Neural progenitor cell (in vitro differentiated cells): ENCODE data around the gene TMEM120B. TPM values are rescaled to one million over a fixed set of nuclear protein-coding genes. Genes with fewer than 3 reads are reported as not detected.

ENCODE experiments used
- DNase-seq: peaks from one replicate; pipeline ENCODE4 v3.0.0-alpha.2; 2016; ENCODE audit warnings: low spot score
- H2AFZ ChIP-seq: fragments of 200-600 bp; sonication (generic); replicated peaks from 2 replicates; pipeline ENCODE4 v1.6.1; 2016; ENCODE audit warnings: antibody characterized with exemption
- H3F3A ChIP-seq: fragments of 200-600 bp; sonication (generic); 2 replicates; pipeline ENCODE4 v1.6.1; 2016; ENCODE audit warnings: antibody characterized with exemption, low read depth
- H3K27ac ChIP-seq: fragments of 200-600 bp; sonication (generic); 2 replicates; pipeline ENCODE4 v1.5.1; 2016; ENCODE audit warnings: mild to moderate bottlenecking
- H3K27me3 ChIP-seq: fragments of 200-600 bp; sonication (generic); 2 replicates; pipeline ENCODE4 v1.6.1; 2016; ENCODE audit warnings: mild to moderate bottlenecking, moderate library complexity
- H3K36me3 ChIP-seq: fragments of 200-600 bp; sonication (generic); 2 replicates; pipeline ENCODE4 v1.5.1; 2016
- H3K4me1 ChIP-seq: fragments of 200-600 bp; sonication (generic); 2 replicates; pipeline ENCODE4 v1.6.1; 2016; ENCODE audit warnings: mixed run types
- H3K4me2 ChIP-seq: fragments of 200-600 bp; sonication (generic); 2 replicates; pipeline ENCODE4 v1.6.1; 2016
- H3K4me3 ChIP-seq: fragments of 200-600 bp; sonication (generic); 2 replicates; pipeline ENCODE4 v1.5.1; 2016
- H3K79me2 ChIP-seq: fragments of 200-600 bp; sonication (generic); 2 replicates; pipeline ENCODE4 v1.6.1; 2016; ENCODE audit warnings: low read depth
- H3K9ac ChIP-seq: fragments of 200-600 bp; sonication (generic); 2 replicates; pipeline ENCODE4 v1.6.1; 2016
- H3K9me3 ChIP-seq: fragments of 200-600 bp; sonication (generic); 2 replicates; pipeline ENCODE4 v1.5.1; 2016; ENCODE audit warnings: low read depth
- H4K20me1 ChIP-seq: fragments of 200-600 bp; sonication (generic); 2 replicates; pipeline ENCODE4 v1.6.1; 2016; ENCODE audit warnings: low read depth
- H3K27ac Mint-ChIP-seq: 3 replicates; pipeline ENCODE4 v1.8.0; 2021; ENCODE audit warnings: mixed read lengths
- H3K27me3 Mint-ChIP-seq: 2 replicates; pipeline ENCODE4 v1.8.0; 2022; ENCODE audit warnings: low read depth, mild to moderate bottlenecking, inconsistent platforms, moderate library complexity, mixed read lengths; ENCODE audit not compliant: insufficient read depth
- H3K36me3 Mint-ChIP-seq: 3 replicates; pipeline ENCODE4 v1.8.0; 2021; ENCODE audit warnings: mixed read lengths
- H3K4me1 Mint-ChIP-seq: 3 replicates; pipeline ENCODE4 v1.8.0; 2021; ENCODE audit warnings: mixed read lengths
- H3K4me3 Mint-ChIP-seq: 3 replicates; pipeline ENCODE4 v1.8.0; 2021; ENCODE audit warnings: mild to moderate bottlenecking, moderate library complexity, mixed read lengths
- H3K9me3 Mint-ChIP-seq: 3 replicates; pipeline ENCODE4 v1.8.0; 2020; ENCODE audit warnings: mixed read lengths
- CTCF ChIP-seq: fragments of 200-600 bp; sonication (generic); IDR thresholded peaks from 2 replicates; pipeline ENCODE4 v1.5.1; 2017; ENCODE audit warnings: antibody characterized with exemption, mild to moderate bottlenecking
- EZH2 ChIP-seq: fragments of 200-600 bp; sonication (generic); IDR thresholded peaks from 2 replicates; pipeline ENCODE4 v1.6.1; 2017; ENCODE audit warnings: antibody characterized with exemption, mild to moderate bottlenecking, moderate library complexity
- EZH2phosphoT487 ChIP-seq: fragments of 200-600 bp; sonication (generic); IDR thresholded peaks from 2 replicates; pipeline ENCODE4 v1.6.1; 2017; ENCODE audit warnings: antibody characterized with exemption
- total RNA-seq: library from RNA; depleted of rRNA; stranded (reverse); fragments of >200 nt; gene quantifications from 2 replicates; pipeline ENCODE4 v1.2.3, GENCODE V29; 2015; ENCODE audit warnings: low replicate concordance

TMEM120B gene
- total RNA-seq, 1 donor from 2014 or later, result 4.7 TPM

GRCh38 chr12:121776190-121777098, 63.9 kb downstream of the TMEM120B start:
- H3K4me2 ChIP-seq, result no peak overlapping the region
- peaks cover 14% of the 10 kb centered on the region for H3F3A ChIP-seq
- peaks cover 1% of the 10 kb centered on the region for H3K4me1 ChIP-seq
- no peaks in the 10 kb centered on the region for H3K36me3 Mint-ChIP-seq
- H3K36me3 ChIP-seq, result no peaks in the 10 kb centered on the region
- no peaks in the 10 kb centered on the region for H3K9me3 ChIP-seq
- peak; percentile 89 for TF ChIP-seq CTCF
- no peak for TF ChIP-seq EZH2
- H4K20me1 ChIP-seq, result peaks cover 7% of the 10 kb centered on the region
- H3K27me3 ChIP-seq, result no peaks in the 10 kb centered on the region
- peak; percentile 89 for DNase-seq
- H3K4me1 Mint-ChIP-seq, result peaks cover 3% of the 10 kb centered on the region
- H3K27ac ChIP-seq, result no peak overlapping the region
- H2AFZ ChIP-seq, result no peak overlapping the region
- no peak overlapping the region for H3K4me3 ChIP-seq
- H3K4me3 Mint-ChIP-seq, result no peak overlapping the region
- H3K27ac Mint-ChIP-seq, result no peak overlapping the region
- no peaks in the 10 kb centered on the region for H3K79me2 ChIP-seq
- peaks cover 8% of the 10 kb centered on the region for H3K27me3 Mint-ChIP-seq
- no peaks in the 10 kb centered on the region for H3K9me3 Mint-ChIP-seq
- no peak overlapping the region for H3K9ac ChIP-seq

- no peak overlapping the region for H2AFZ ChIP-seq
- Mint-ChIP-seq H3K4me3 (no peak overlapping the region), H3K36me3 (peaks cover 2% of the 10 kb centered on the region), H3K27me3 (peaks cover 7% of the 10 kb centered on the region), H3K9me3 (no peaks in the 10 kb centered on the region), H3K4me1 (peaks cover 13% of the 10 kb centered on the region), H3K27ac (peak overlapping the region; percentile 89)
- peaks cover 13% of the 10 kb centered on the region for H4K20me1 ChIP-seq
- no peak overlapping the region for H3K9ac ChIP-seq
- H3K36me3 ChIP-seq, result no peaks in the 10 kb centered on the region
- no peaks in the 10 kb centered on the region for H3K79me2 ChIP-seq
- DNase-seq, result no peak
- H3K4me3 ChIP-seq, result no peak overlapping the region
- no peak overlapping the region for H3K4me2 ChIP-seq
- peaks cover 11% of the 10 kb centered on the region for H3K4me1 ChIP-seq
- no peak for TF ChIP-seq EZH2
- TF ChIP-seq CTCF, result no peak
- no peak for TF ChIP-seq EZH2phosphoT487
- peaks cover 19% of the 10 kb centered on the region for H3F3A ChIP-seq
- no peaks in the 10 kb centered on the region for H3K9me3 ChIP-seq
- H3K27me3 ChIP-seq, result no peaks in the 10 kb centered on the region
- no peak overlapping the region for H3K27ac ChIP-seq
Observed at GRCh38 chr12:121778567-121779421, 66.2 kb downstream of the TMEM120B start.

GRCh38 chr12:121779422-121779895, 66.9 kb downstream of the TMEM120B start:
- Histone ChIP-seq H3F3A (peaks cover 19% of the 10 kb centered on the region), H3K27ac (no peak overlapping the region), H3K4me2 (no peak overlapping the region), H3K9ac (no peak overlapping the region), H3K36me3 (no peaks in the 10 kb centered on the region), H3K4me3 (no peak overlapping the region), H3K9me3 (no peaks in the 10 kb centered on the region), H3K27me3 (no peaks in the 10 kb centered on the region), H4K20me1 (peaks cover 13% of the 10 kb centered on the region), H2AFZ (no peak overlapping the region), H3K79me2 (no peaks in the 10 kb centered on the region), H3K4me1 (peaks cover 11% of the 10 kb centered on the region)
- Mint-ChIP-seq H3K9me3 (no peaks in the 10 kb centered on the region), H3K4me1 (peaks cover 15% of the 10 kb centered on the region), H3K27ac (no peak overlapping the region), H3K27me3 (peaks cover 7% of the 10 kb centered on the region), H3K36me3 (peaks cover 2% of the 10 kb centered on the region), H3K4me3 (no peak overlapping the region)
- no peak for TF ChIP-seq EZH2phosphoT487
- TF ChIP-seq EZH2, result no peak
- TF ChIP-seq CTCF, result no peak
- peak; percentile 1 for DNase-seq
